Osteoblast (primary cell): ENCODE measurements around the gene ANKRD44. TPM values are rescaled to one million over a fixed set of nuclear protein-coding genes. Genes with fewer than 3 reads are reported as not detected.

ENCODE experiments used
- DNase-seq: peaks from one replicate; pipeline ENCODE4 v3.0.0; 2011; ENCODE audit warnings: low spot score, mixed read lengths; ENCODE audit not compliant: insufficient read length; ENCODE audit errors: missing footprints
- H2AFZ ChIP-seq: 2 replicates; pipeline ENCODE4 v1.6.0; 2011; ENCODE audit warnings: mild to moderate bottlenecking, low read length
- H3K27ac ChIP-seq: 2 replicates; pipeline ENCODE4 v1.5.1; 2011; ENCODE audit warnings: mild to moderate bottlenecking, low read depth, low read length, moderate library complexity
- H3K27me3 ChIP-seq: 2 replicates; pipeline ENCODE4 v1.6.0; 2012; ENCODE audit warnings: mild to moderate bottlenecking, control low read depth, inconsistent platforms, low read length, moderate library complexity; ENCODE audit not compliant: insufficient read depth
- H3K36me3 ChIP-seq: 2 replicates; pipeline ENCODE4 v1.5.1; 2011; ENCODE audit warnings: mild to moderate bottlenecking, low read length, control low read depth, moderate library complexity; ENCODE audit not compliant: insufficient read depth
- H3K4me1 ChIP-seq: 2 replicates; pipeline ENCODE4 v1.5.1; 2011; ENCODE audit warnings: mild to moderate bottlenecking, low read length, control low read depth, moderate library complexity; ENCODE audit not compliant: insufficient read depth
- H3K4me2 ChIP-seq: 2 replicates; pipeline ENCODE4 v1.6.0; 2011; ENCODE audit warnings: mild to moderate bottlenecking, low read length; ENCODE audit not compliant: insufficient read depth
- H3K4me3 ChIP-seq: fragments of 200-600 bp; sonication (generic); 3 replicates; pipeline ENCODE4 v1.5.1; 2012; ENCODE audit warnings: mild to moderate bottlenecking, low read length, inconsistent platforms; ENCODE audit not compliant: insufficient read depth
- H3K79me2 ChIP-seq: 2 replicates; pipeline ENCODE4 v1.6.0; 2012; ENCODE audit warnings: mild to moderate bottlenecking, low read length, control low read depth, inconsistent platforms; ENCODE audit not compliant: insufficient read depth
- H3K9me3 ChIP-seq: 2 replicates; pipeline ENCODE4 v1.5.1; 2011; ENCODE audit warnings: low read depth, low read length, control low read depth
- H4K20me1 ChIP-seq: 2 replicates; pipeline ENCODE4 v1.6.0; 2012; ENCODE audit warnings: mild to moderate bottlenecking, low read length, control low read depth; ENCODE audit not compliant: insufficient read depth
- CTCF ChIP-seq: IDR thresholded peaks from 2 replicates; pipeline ENCODE4 v1.5.1; 2011; ENCODE audit warnings: mild to moderate bottlenecking, low read depth, low read length, moderate library complexity; ENCODE audit errors: extremely low read depth
- total RNA-seq: library from RNA; depleted of rRNA; stranded (reverse); fragments of >200 nt; gene quantifications from 2 replicates; pipeline ENCODE4 v1.2.3, GENCODE V29; 2012

Gene ANKRD44
- total RNA-seq, 1 donor: 44.5 TPM

- H4K20me1 ChIP-seq: peaks cover 3% of the 10 kb centered on the region
- peaks cover 16% of the 10 kb centered on the region for H3K4me1 ChIP-seq
- H3K9me3 ChIP-seq: no peaks in the 10 kb centered on the region
- H3K4me2 ChIP-seq: no peak overlapping the region
- no peaks in the 10 kb centered on the region for H3K36me3 ChIP-seq
- no peak overlapping the region for H3K4me3 ChIP-seq
- H2AFZ ChIP-seq: no peak overlapping the region
- H3K27ac ChIP-seq: no peak overlapping the region
- H3K27me3 ChIP-seq: no peaks in the 10 kb centered on the region
- no peak for DNase-seq
- H3K79me2 ChIP-seq: peaks cover 25% of the 10 kb centered on the region
- no peak for TF ChIP-seq CTCF
Observed at GRCh38 chr2:197297266-197297665, 13.3 kb downstream of the ANKRD44 start.

- no peak overlapping the region for H3K4me2 ChIP-seq
- no peaks in the 10 kb centered on the region for H3K9me3 ChIP-seq
- peaks cover 22% of the 10 kb centered on the region for H3K79me2 ChIP-seq
- H3K27ac ChIP-seq: no peak overlapping the region
- H3K36me3 ChIP-seq: no peaks in the 10 kb centered on the region
- H3K4me1 ChIP-seq: peaks cover 16% of the 10 kb centered on the region
- no peak overlapping the region for H3K4me3 ChIP-seq
- peaks cover 3% of the 10 kb centered on the region for H4K20me1 ChIP-seq
- H2AFZ ChIP-seq: no peak overlapping the region
- no peak for TF ChIP-seq CTCF
- H3K27me3 ChIP-seq: no peaks in the 10 kb centered on the region
- DNase-seq: no peak
Observed at GRCh38 chr2:197296835-197297234, 13.7 kb downstream of the ANKRD44 start.

GRCh38 chr2:197294260-197294659 is 16.3 kb downstream of the ANKRD44 start:
- peak overlapping the region; percentile 72 for H2AFZ ChIP-seq

More at GRCh38 chr2:197294260-197294659, 16.3 kb downstream of the ANKRD44 start:
- H3K9me3 ChIP-seq: no peaks in the 10 kb centered on the region
- H3K4me2 ChIP-seq: peak overlapping the region; percentile 47
- no peak overlapping the region for H3K4me3 ChIP-seq
- H3K79me2 ChIP-seq: peaks cover 19% of the 10 kb centered on the region
- no peaks in the 10 kb centered on the region for H4K20me1 ChIP-seq
- no peak for TF ChIP-seq CTCF
- peaks cover 16% of the 10 kb centered on the region for H3K4me1 ChIP-seq
- H3K27me3 ChIP-seq: no peaks in the 10 kb centered on the region
- DNase-seq: no peak
- no peaks in the 10 kb centered on the region for H3K36me3 ChIP-seq
- H3K27ac ChIP-seq: no peak overlapping the region
